HG02642 (cell line): ENCODE results near the gene INSYN2B.

Experiments used
- ATAC-seq: cut with Tn5 transposase; IDR thresholded peaks from one replicate; pipeline ENCODE4 v1.9.1; 2021; ENCODE audit warnings: mild to moderate bottlenecking; ENCODE audit not compliant: unreplicated experiment, poor library complexity

Gene INSYN2B

GRCh38 chr5:169826618-169827017, 153.7 kb downstream of the INSYN2B start:
- no peak for ATAC-seq

GRCh38 chr5:169817031-169817430, 163.3 kb downstream of the INSYN2B start:
- no peak for ATAC-seq

- no peak for ATAC-seq
Observed at GRCh38 chr5:169814522-169814921, 165.8 kb downstream of the INSYN2B start.
